Bronchial epithelial cell (primary cell): ENCODE data around the gene MRM1. TPM values are rescaled to one million over a fixed set of nuclear protein-coding genes. Genes with fewer than 3 reads are reported as not detected.

Experiments
- DNase-seq: peaks from one replicate; pipeline ENCODE4 v3.0.0-alpha.2; 2010; ENCODE audit warnings: low read depth
- FAIRE-seq: peaks from 2 replicates; lab custom pipeline; 2011; peaks lifted over from hg19 to GRCh38; lab: Jason Lieb, UNC
- H3K27me3 ChIP-seq: 2 replicates; pipeline ENCODE4 v1.5.1; 2011; ENCODE audit warnings: low read length; ENCODE audit not compliant: control insufficient read depth, insufficient read depth
- H3K36me3 ChIP-seq: 2 replicates; pipeline ENCODE4 v1.5.1; 2011; ENCODE audit warnings: low read length; ENCODE audit not compliant: control insufficient read depth, insufficient read depth
- H3K4me3 ChIP-seq: 2 replicates; pipeline ENCODE4 v1.5.1; 2011; ENCODE audit warnings: mild to moderate bottlenecking, low read depth, low read length, control low read depth
- CTCF ChIP-seq: IDR thresholded peaks from 2 replicates; pipeline ENCODE4 v1.5.1; 2011; ENCODE audit warnings: mild to moderate bottlenecking, moderate library complexity, low read length, control low read depth, inconsistent platforms; ENCODE audit not compliant: insufficient read depth, severe bottlenecking
- total RNA-seq: library from RNA; depleted of rRNA; stranded (reverse); fragments of >200 nt; gene quantifications from 2 replicates; pipeline ENCODE4 v1.2.1, GENCODE V29; 2014

Gene MRM1
- total RNA-seq, 1 donor from 2014 or later = 6.1 TPM

GRCh38 chr17:36645422-36645821 is 44.0 kb downstream of the MRM1 start:
- FAIRE-seq = no peak
- no peak overlapping the region for H3K4me3 ChIP-seq
- no peak for TF ChIP-seq CTCF
- peaks cover 38% of the 10 kb centered on the region for H3K27me3 ChIP-seq
- H3K36me3 ChIP-seq = no peaks in the 10 kb centered on the region
- DNase-seq = no peak

- DNase-seq (no peak), FAIRE-seq (no peak)
- no peak for TF ChIP-seq CTCF
- no peak overlapping the region for H3K4me3 ChIP-seq
- H3K36me3 ChIP-seq = no peaks in the 10 kb centered on the region
- H3K27me3 ChIP-seq = peaks cover 25% of the 10 kb centered on the region
These were observed 46.3 kb downstream of the MRM1 start for GRCh38 chr17:36647636-36648035.

- Histone ChIP-seq H3K27me3 (peaks cover 10% of the 10 kb centered on the region), H3K36me3 (no peaks in the 10 kb centered on the region), H3K4me3 (no peak overlapping the region)
- no peak for TF ChIP-seq CTCF
- FAIRE-seq = no peak
- DNase-seq = no peak
These were observed 48.9 kb downstream of the MRM1 start for GRCh38 chr17:36650096-36650775.

GRCh38 chr17:36653374-36653773 is 52.0 kb downstream of the MRM1 start:
- FAIRE-seq = no peak
- TF ChIP-seq CTCF = no peak
- DNase-seq = no peak
- Histone ChIP-seq H3K27me3 (peaks cover 20% of the 10 kb centered on the region), H3K36me3 (no peaks in the 10 kb centered on the region), H3K4me3 (no peak overlapping the region)

GRCh38 chr17:36653856-36654255 is 52.5 kb downstream of the MRM1 start:
- Histone ChIP-seq H3K36me3 (no peaks in the 10 kb centered on the region), H3K4me3 (no peak overlapping the region), H3K27me3 (peaks cover 18% of the 10 kb centered on the region)
- DNase-seq = no peak
- FAIRE-seq = no peak
- no peak for TF ChIP-seq CTCF

GRCh38 chr17:36655726-36656125 is 54.3 kb downstream of the MRM1 start:
- no peak for TF ChIP-seq CTCF
- H3K36me3 ChIP-seq = no peaks in the 10 kb centered on the region
- no peak for FAIRE-seq
- peaks cover 21% of the 10 kb centered on the region for H3K27me3 ChIP-seq
- no peak overlapping the region for H3K4me3 ChIP-seq
- DNase-seq = no peak
